ENCODE results near the gene TTLL11.

GRCh38 chr9:121830441-121831140, 262.5 kb downstream of the TTLL11 start:
- no peak for TF ChIP-seq CTCF (IDR thresholded peaks at IDR 0.05; ENCODE audit: poor library complexity, severe bottlenecking)
- TF ChIP-seq POLR2AphosphoS5 (IDR thresholded peaks at IDR 0.05), result no peak
- TF ChIP-seq SMC3 (conservative IDR thresholded peaks at IDR 0.05; ENCODE audit: poor library complexity), result no peak
- TF ChIP-seq, protein P1, sequence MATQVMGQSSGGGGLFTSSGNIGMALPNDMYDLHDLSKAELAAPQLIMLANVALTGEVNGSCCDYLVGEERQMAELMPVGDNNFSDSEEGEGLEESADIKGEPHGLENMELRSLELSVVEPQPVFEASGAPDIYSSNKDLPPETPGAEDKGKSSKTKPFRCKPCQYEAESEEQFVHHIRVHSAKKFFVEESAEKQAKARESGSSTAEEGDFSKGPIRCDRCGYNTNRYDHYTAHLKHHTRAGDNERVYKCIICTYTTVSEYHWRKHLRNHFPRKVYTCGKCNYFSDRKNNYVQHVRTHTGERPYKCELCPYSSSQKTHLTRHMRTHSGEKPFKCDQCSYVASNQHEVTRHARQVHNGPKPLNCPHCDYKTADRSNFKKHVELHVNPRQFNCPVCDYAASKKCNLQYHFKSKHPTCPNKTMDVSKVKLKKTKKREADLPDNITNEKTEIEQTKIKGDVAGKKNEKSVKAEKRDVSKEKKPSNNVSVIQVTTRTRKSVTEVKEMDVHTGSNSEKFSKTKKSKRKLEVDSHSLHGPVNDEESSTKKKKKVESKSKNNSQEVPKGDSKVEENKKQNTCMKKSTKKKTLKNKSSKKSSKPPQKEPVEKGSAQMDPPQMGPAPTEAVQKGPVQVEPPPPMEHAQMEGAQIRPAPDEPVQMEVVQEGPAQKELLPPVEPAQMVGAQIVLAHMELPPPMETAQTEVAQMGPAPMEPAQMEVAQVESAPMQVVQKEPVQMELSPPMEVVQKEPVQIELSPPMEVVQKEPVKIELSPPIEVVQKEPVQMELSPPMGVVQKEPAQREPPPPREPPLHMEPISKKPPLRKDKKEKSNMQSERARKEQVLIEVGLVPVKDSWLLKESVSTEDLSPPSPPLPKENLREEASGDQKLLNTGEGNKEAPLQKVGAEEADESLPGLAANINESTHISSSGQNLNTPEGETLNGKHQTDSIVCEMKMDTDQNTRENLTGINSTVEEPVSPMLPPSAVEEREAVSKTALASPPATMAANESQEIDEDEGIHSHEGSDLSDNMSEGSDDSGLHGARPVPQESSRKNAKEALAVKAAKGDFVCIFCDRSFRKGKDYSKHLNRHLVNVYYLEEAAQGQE (IDR thresholded peaks at IDR 0.05; ENCODE audit: borderline replicate concordance), result no peak
- TF ChIP-seq EP300 (conservative IDR thresholded peaks at IDR 0.05; ENCODE audit: poor library complexity, severe bottlenecking), result no peak
- TF ChIP-seq EZH2 (IDR thresholded peaks at IDR 0.05; ENCODE audit: borderline replicate concordance, insufficient read depth, low read length, poor library complexity, severe bottlenecking), result no peak
- TF ChIP-seq TAF1 (IDR thresholded peaks at IDR 0.05; ENCODE audit: low read depth), result no peak
- TF ChIP-seq RAD21 (conservative IDR thresholded peaks at IDR 0.05), result no peak
